Epithelial cell of esophagus (primary cell): ENCODE measurements around the gene COL8A1.

Experiments used
- DNase-seq: peaks from one replicate; pipeline ENCODE4 v3.0.0; 2010; ENCODE audit warnings: low read depth
- H3K4me3 ChIP-seq: 2 replicates; pipeline ENCODE4 v1.5.1; 2011; ENCODE audit warnings: mild to moderate bottlenecking, low read length, control low read depth
- TF ChIP-seq, protein P1 (sequence below): IDR thresholded peaks from 2 replicates; pipeline ENCODE4 v1.5.1; 2011; ENCODE audit warnings: low read depth, mild to moderate bottlenecking, low read length, control low read depth, inconsistent platforms; ENCODE audit not compliant: insufficient read depth; ENCODE audit errors: missing control alignments

The COL8A1 gene

DNA sequence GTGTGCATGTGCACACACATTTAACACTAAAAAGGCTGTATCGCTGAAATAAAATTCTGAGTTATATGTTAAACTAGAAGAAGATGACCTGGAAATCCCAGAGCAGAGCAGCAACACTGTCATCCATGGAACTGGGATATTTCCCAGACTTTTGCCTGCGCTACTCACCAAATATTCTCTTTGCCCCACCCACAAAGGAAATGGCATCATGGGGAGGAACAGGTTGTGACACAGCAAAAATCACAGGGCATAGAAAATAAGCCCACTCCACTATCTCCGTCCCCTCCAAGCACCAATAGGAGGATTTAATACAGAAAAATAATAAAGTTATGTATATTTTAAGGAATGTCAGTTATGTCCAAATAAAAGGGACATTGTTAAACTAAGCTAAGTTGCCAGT is 71.7 kb downstream of the COL8A1 start:
- TF ChIP-seq, protein P1, sequence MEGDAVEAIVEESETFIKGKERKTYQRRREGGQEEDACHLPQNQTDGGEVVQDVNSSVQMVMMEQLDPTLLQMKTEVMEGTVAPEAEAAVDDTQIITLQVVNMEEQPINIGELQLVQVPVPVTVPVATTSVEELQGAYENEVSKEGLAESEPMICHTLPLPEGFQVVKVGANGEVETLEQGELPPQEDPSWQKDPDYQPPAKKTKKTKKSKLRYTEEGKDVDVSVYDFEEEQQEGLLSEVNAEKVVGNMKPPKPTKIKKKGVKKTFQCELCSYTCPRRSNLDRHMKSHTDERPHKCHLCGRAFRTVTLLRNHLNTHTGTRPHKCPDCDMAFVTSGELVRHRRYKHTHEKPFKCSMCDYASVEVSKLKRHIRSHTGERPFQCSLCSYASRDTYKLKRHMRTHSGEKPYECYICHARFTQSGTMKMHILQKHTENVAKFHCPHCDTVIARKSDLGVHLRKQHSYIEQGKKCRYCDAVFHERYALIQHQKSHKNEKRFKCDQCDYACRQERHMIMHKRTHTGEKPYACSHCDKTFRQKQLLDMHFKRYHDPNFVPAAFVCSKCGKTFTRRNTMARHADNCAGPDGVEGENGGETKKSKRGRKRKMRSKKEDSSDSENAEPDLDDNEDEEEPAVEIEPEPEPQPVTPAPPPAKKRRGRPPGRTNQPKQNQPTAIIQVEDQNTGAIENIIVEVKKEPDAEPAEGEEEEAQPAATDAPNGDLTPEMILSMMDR, result no peak
- H3K4me3 ChIP-seq, result no peak overlapping the region
- no peak for DNase-seq

- DNase-seq, result no peak
- no peak overlapping the region for H3K4me3 ChIP-seq
- TF ChIP-seq, protein P1, result no peak
Measured at GRCh38 chr3:99711351-99711750, 73.0 kb downstream of the COL8A1 start.

- DNase-seq, result no peak
- no peak overlapping the region for H3K4me3 ChIP-seq
- TF ChIP-seq, protein P1, result no peak
Measured at GRCh38 chr3:99712291-99712954, 74.0 kb downstream of the COL8A1 start.

DNA sequence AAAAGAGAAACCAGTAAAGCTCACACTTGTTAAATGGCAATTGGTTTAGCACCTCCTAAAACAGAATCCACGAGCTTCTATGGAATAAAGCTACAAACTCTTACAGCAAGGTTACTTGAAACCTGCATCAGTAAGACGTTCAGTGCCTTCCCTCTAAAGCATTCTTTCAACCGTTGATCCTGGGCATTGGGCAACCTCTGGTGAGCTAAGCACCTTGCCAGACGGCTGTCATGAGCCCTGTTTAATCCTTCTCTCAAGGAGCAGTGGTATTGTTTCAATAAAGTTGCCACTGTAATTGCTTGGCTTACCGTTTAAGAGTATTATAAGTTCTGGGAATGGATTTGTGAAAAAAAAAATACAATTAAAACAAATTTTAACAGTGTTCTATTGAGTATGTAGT is 75.0 kb downstream of the COL8A1 start:
- TF ChIP-seq, protein P1, result no peak
- no peak overlapping the region for H3K4me3 ChIP-seq
- DNase-seq, result peak; percentile 68

DNA sequence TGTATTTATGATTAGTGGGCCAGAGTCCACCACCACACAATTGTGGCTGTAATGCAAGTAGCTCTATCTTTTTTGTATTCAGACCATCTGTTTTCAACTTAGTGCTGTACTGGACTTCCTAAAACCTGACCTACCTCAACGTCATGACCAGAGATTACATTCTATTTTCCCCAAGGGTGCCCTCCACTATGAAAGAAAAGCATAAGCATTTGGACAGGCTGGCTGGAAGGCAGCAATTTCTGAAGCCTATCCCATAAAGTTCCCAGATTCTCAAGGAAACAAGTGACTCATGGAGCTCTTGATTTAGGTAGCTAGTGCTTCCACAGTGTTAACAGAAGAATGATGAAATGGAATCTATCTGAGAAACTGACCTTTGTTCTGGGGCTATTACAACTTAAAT is 75.8 kb downstream of the COL8A1 start:
- TF ChIP-seq, protein P1, result no peak
- DNase-seq, result peak; percentile 6
- H3K4me3 ChIP-seq, result no peak overlapping the region

GRCh38 chr3:99714575-99714974 is 76.2 kb downstream of the COL8A1 start:
- no peak for DNase-seq
- no peak overlapping the region for H3K4me3 ChIP-seq
- TF ChIP-seq, protein P1, result no peak

- TF ChIP-seq, protein P1, result no peak
- H3K4me3 ChIP-seq, result no peak overlapping the region
- no peak for DNase-seq
Measured at GRCh38 chr3:99716463-99716995, 78.1 kb downstream of the COL8A1 start.
